HG02759 (cell line): ENCODE results near the gene SMIM10L1.

Source experiments
- ATAC-seq: cut with Tn5 transposase; IDR thresholded peaks from one replicate; pipeline ENCODE4 v1.9.1; 2021; ENCODE audit warnings: mild to moderate bottlenecking, moderate library complexity; ENCODE audit not compliant: unreplicated experiment

The SMIM10L1 gene

GRCh38 chr12:11183011-11183410 is 12.0 kb downstream of the SMIM10L1 start:
- ATAC-seq, result no peak

GRCh38 chr12:11186837-11187236 is 15.8 kb downstream of the SMIM10L1 start, which contains the start of gene TAS2R42:
TAS2R42 (minus strand) TSS chr12:11186937; CDS start chr12:11186937, 0 bp downstream.
- no peak for ATAC-seq

- no peak for ATAC-seq
Measured at GRCh38 chr12:11202811-11203210, 31.8 kb downstream of the SMIM10L1 start.

GRCh38 chr12:11204173-11204572 is 33.2 kb downstream of the SMIM10L1 start:
- ATAC-seq, result no peak

GRCh38 chr12:11209113-11209512 is 38.1 kb downstream of the SMIM10L1 start:
- ATAC-seq, result no peak
